ENCODE results near the gene C21orf58.

The C21orf58 gene

GRCh38 chr21:46350981-46351380 lies 27.3 kb upstream of the C21orf58 start:
- no peak overlapping the region for H2AFZ ChIP-seq (ENCODE audit: low read depth, low read length)
- H3K4me2 ChIP-seq (ENCODE audit: insufficient read depth, low read length) = no peak overlapping the region
- no peak overlapping the region for H3K9ac ChIP-seq (ENCODE audit: low read depth, low read length)
- H3K27me3 ChIP-seq (ENCODE audit: insufficient read depth, low read length, poor library complexity) = no peaks in the 10 kb centered on the region
- peaks cover 100% of the 10 kb centered on the region for H3K36me3 ChIP-seq (ENCODE audit: insufficient read depth, low read length)
- TF ChIP-seq EZH2 (IDR thresholded peaks at IDR 0.05; ENCODE audit: borderline replicate concordance, low read depth, low read length, severe bottlenecking) (no peak), CTCF (IDR thresholded peaks at IDR 0.05; ENCODE audit: borderline replicate concordance, extremely low read depth, low read length, poor library complexity, severe bottlenecking) (no peak)
- H3K27ac ChIP-seq (ENCODE audit: low read length) = no peak overlapping the region
- no peaks in the 10 kb centered on the region for H3K4me1 ChIP-seq (ENCODE audit: insufficient read depth, low read length)
- DNase-seq (no peak), ATAC-seq (ENCODE audit: insufficient read depth, low read depth) (no peak)
- H3K79me2 ChIP-seq (ENCODE audit: insufficient read depth, low read length) = peaks cover 12% of the 10 kb centered on the region
- peaks cover 45% of the 10 kb centered on the region for H4K20me1 ChIP-seq (ENCODE audit: insufficient read depth, low read length)
- H3K4me3 ChIP-seq (ENCODE audit: low read depth in 1 of 2, low read length in 2 of 2) = no peak overlapping the region
- no peaks in the 10 kb centered on the region for H3K9me3 ChIP-seq (ENCODE audit: insufficient read depth, low read length, severe bottlenecking)

GRCh38 chr21:46350571-46350970 lies 26.9 kb upstream of the C21orf58 start:
- no peak overlapping the region for H2AFZ ChIP-seq (ENCODE audit: low read depth, low read length)
- DNase-seq (no peak), ATAC-seq (ENCODE audit: insufficient read depth, low read depth) (no peak)
- no peaks in the 10 kb centered on the region for H3K27me3 ChIP-seq (ENCODE audit: insufficient read depth, low read length, poor library complexity)
- no peak overlapping the region for H3K4me2 ChIP-seq (ENCODE audit: insufficient read depth, low read length)
- peaks cover 16% of the 10 kb centered on the region for H3K79me2 ChIP-seq (ENCODE audit: insufficient read depth, low read length)
- H4K20me1 ChIP-seq (ENCODE audit: insufficient read depth, low read length) = peaks cover 47% of the 10 kb centered on the region
- no peak overlapping the region for H3K4me3 ChIP-seq (ENCODE audit: low read depth in 1 of 2, low read length in 2 of 2)
- no peak overlapping the region for H3K27ac ChIP-seq (ENCODE audit: low read length)
- peaks cover 100% of the 10 kb centered on the region for H3K36me3 ChIP-seq (ENCODE audit: insufficient read depth, low read length)
- H3K4me1 ChIP-seq (ENCODE audit: insufficient read depth, low read length) = no peaks in the 10 kb centered on the region
- H3K9ac ChIP-seq (ENCODE audit: low read depth, low read length) = no peak overlapping the region
- no peaks in the 10 kb centered on the region for H3K9me3 ChIP-seq (ENCODE audit: insufficient read depth, low read length, severe bottlenecking)
- no peak for TF ChIP-seq EZH2 (IDR thresholded peaks at IDR 0.05; ENCODE audit: borderline replicate concordance, low read depth, low read length, severe bottlenecking)
- TF ChIP-seq CTCF (IDR thresholded peaks at IDR 0.05; ENCODE audit: borderline replicate concordance, extremely low read depth, low read length, poor library complexity, severe bottlenecking) = no peak

DNA sequence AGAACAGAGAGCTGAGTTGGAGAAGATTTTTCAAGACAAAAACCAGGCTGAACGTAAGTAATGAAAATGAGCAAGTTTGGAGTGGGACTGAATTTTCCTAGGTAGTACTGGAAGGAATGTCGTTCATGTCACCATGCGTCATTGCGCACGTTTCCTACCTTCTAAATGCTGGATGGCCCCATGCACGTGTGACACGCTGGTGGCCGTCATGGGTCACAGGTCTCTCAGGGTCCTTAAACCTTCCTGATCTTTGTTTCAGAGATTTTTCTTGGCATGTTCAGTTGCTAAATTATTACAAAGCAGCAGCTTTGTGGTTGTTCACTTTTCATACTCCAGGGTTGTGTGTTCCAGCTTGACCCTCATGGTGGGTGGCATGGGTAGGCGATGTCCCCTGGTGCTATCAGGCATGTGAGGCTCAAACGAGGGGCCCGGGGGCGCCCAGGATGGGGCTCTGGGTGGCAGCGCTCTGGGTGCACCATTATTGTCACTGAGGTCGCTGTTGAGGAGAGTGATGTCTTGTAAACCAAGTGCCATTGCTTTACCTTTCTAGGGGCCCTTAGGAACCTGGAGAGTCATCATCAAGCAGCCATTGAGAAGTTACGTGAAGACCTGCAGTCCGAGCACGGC lies 25.6 kb upstream of the C21orf58 start:
- Histone ChIP-seq H3K79me2 (ENCODE audit: insufficient read depth, low read length) (peaks cover 28% of the 10 kb centered on the region), H3K4me1 (ENCODE audit: insufficient read depth, low read length) (no peaks in the 10 kb centered on the region), H4K20me1 (ENCODE audit: insufficient read depth, low read length) (peaks cover 54% of the 10 kb centered on the region), H3K4me3 (ENCODE audit: low read depth in 1 of 2, low read length in 2 of 2) (no peak overlapping the region), H3K9ac (ENCODE audit: low read depth, low read length) (no peak overlapping the region), H3K9me3 (ENCODE audit: insufficient read depth, low read length, severe bottlenecking) (no peaks in the 10 kb centered on the region), H3K27ac (ENCODE audit: low read length) (no peak overlapping the region), H2AFZ (ENCODE audit: low read depth, low read length) (no peak overlapping the region), H3K4me2 (ENCODE audit: insufficient read depth, low read length) (no peak overlapping the region), H3K27me3 (ENCODE audit: insufficient read depth, low read length, poor library complexity) (no peaks in the 10 kb centered on the region), H3K36me3 (ENCODE audit: insufficient read depth, low read length) (peaks cover 99% of the 10 kb centered on the region)
- no peak for DNase-seq
- no peak for ATAC-seq (ENCODE audit: insufficient read depth, low read depth)
- TF ChIP-seq EZH2 (IDR thresholded peaks at IDR 0.05; ENCODE audit: borderline replicate concordance, low read depth, low read length, severe bottlenecking) (no peak), CTCF (IDR thresholded peaks at IDR 0.05; ENCODE audit: borderline replicate concordance, extremely low read depth, low read length, poor library complexity, severe bottlenecking) (no peak)
